Hepatocyte (in vitro differentiated cells): ENCODE results near the gene CNOT8.

Source experiments
- CTCF ChIP-seq: fragments of 200-600 bp; sonication (generic); IDR thresholded peaks from 2 replicates; pipeline ENCODE4 v1.5.1; 2016; ENCODE audit warnings: antibody characterized with exemption, mild to moderate bottlenecking; ENCODE audit not compliant: poor library complexity
- EZH2 ChIP-seq: fragments of 200-600 bp; sonication (generic); IDR thresholded peaks from 2 replicates; pipeline ENCODE4 v1.6.1; 2016; ENCODE audit warnings: antibody characterized with exemption, mild to moderate bottlenecking, borderline replicate concordance
- EZH2phosphoT487 ChIP-seq: fragments of 200-600 bp; sonication (generic); IDR thresholded peaks from one replicate; pipeline ENCODE4 v1.6.1; 2018; ENCODE audit warnings: antibody characterized with exemption, mild to moderate bottlenecking, low read depth, moderate library complexity; ENCODE audit not compliant: unreplicated experiment, severe bottlenecking

- TF ChIP-seq CTCF, result no peak
- no peak for TF ChIP-seq EZH2
- TF ChIP-seq EZH2phosphoT487, result no peak
These were observed 42.7 kb upstream of the CNOT8 start for GRCh38 chr5:154815684-154816247.
